Bronchial epithelial cell (primary cell): ENCODE results near the gene WDR18. TPM values are rescaled to one million over a fixed set of nuclear protein-coding genes. Genes with fewer than 3 reads are reported as not detected.
"Not testable (repeated sequence)": the region's sequence is repeated elsewhere in the genome, so short reads cannot be mapped to it uniquely, and the experiment has no call there.

Source experiments
- DNase-seq: peaks from one replicate; pipeline ENCODE4 v3.0.0-alpha.2; 2010; ENCODE audit warnings: low read depth
- FAIRE-seq: peaks from 2 replicates; lab custom pipeline; 2011; peaks lifted over from hg19 to GRCh38; lab: Jason Lieb, UNC
- H3K27me3 ChIP-seq: 2 replicates; pipeline ENCODE4 v1.5.1; 2011; ENCODE audit warnings: low read length; ENCODE audit not compliant: control insufficient read depth, insufficient read depth
- H3K36me3 ChIP-seq: 2 replicates; pipeline ENCODE4 v1.5.1; 2011; ENCODE audit warnings: low read length; ENCODE audit not compliant: control insufficient read depth, insufficient read depth
- H3K4me3 ChIP-seq: 2 replicates; pipeline ENCODE4 v1.5.1; 2011; ENCODE audit warnings: mild to moderate bottlenecking, low read depth, low read length, control low read depth
- total RNA-seq: library from RNA; depleted of rRNA; stranded (reverse); fragments of >200 nt; gene quantifications from 2 replicates; pipeline ENCODE4 v1.2.1, GENCODE V29; 2014
- TF ChIP-seq, protein P1 (sequence below): IDR thresholded peaks from 2 replicates; pipeline ENCODE4 v1.5.1; 2011; ENCODE audit warnings: mild to moderate bottlenecking, moderate library complexity, low read length, control low read depth, inconsistent platforms; ENCODE audit not compliant: insufficient read depth, severe bottlenecking

The WDR18 gene
- total RNA-seq, 1 donor from 2014 or later, result 36.3 TPM

DNA sequence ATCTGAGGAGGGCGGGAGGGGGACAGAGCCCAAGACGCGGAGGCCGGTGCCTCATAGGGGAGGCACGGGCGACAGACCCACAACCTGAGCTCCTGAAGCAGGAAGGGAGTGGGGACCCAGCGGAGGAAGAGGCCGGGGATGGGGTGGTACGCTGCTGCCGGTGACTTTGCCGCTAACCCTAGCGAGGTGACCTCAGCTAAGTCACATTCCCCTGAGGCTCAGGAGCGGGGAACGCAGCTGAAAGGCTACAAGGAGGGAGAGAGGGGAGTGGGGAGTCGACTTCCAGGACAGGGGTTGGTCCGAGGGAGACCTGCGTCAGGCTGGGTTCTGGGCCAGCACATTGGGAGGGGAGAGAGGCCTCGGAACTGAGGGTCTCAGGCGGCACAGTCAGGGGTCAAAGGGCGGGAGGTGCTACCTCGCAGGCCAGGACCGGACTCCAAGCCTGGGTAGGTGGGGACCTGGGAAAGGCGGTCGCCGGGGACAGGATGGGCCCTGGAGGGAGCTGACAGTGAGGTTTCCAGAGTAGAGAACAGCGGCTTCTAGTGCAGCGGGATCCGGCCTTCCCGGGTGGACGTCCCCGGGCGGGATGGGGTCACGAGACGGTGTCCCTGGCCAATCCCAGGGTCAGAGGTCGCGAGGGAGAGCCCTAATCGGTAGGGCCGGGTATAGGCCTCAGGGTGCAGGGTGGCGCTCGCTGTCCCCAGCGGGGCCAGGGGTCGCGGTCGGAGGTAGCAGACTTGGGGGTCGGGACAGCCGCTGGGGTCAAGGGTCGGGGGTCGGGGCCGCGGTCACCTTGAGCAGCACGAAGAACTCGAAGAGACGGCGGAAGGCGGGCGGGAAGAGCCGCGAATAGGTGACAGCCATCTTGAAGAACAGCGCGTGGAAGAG lies 36.1 kb downstream of the WDR18 start:
- Histone ChIP-seq H3K27me3 (no peaks in the 10 kb centered on the region), H3K4me3 (peak overlapping the region; percentile 74), H3K36me3 (peaks cover 11% of the 10 kb centered on the region)
- DNase-seq, result no peak
- TF ChIP-seq, protein P1, sequence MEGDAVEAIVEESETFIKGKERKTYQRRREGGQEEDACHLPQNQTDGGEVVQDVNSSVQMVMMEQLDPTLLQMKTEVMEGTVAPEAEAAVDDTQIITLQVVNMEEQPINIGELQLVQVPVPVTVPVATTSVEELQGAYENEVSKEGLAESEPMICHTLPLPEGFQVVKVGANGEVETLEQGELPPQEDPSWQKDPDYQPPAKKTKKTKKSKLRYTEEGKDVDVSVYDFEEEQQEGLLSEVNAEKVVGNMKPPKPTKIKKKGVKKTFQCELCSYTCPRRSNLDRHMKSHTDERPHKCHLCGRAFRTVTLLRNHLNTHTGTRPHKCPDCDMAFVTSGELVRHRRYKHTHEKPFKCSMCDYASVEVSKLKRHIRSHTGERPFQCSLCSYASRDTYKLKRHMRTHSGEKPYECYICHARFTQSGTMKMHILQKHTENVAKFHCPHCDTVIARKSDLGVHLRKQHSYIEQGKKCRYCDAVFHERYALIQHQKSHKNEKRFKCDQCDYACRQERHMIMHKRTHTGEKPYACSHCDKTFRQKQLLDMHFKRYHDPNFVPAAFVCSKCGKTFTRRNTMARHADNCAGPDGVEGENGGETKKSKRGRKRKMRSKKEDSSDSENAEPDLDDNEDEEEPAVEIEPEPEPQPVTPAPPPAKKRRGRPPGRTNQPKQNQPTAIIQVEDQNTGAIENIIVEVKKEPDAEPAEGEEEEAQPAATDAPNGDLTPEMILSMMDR, result no peak
- no peak for FAIRE-seq

- H3K4me3 ChIP-seq, result peak within 1 kb of the TSS; percentile 74
- TF ChIP-seq, protein P1, result no peak
- FAIRE-seq (no peak), DNase-seq (peak; percentile 84)
- H3K27me3 ChIP-seq, result no peaks in the 10 kb centered on the region
- peaks cover 5% of the 10 kb centered on the region for H3K36me3 ChIP-seq
Measured at GRCh38 chr19:1020868-1021425, 36.8 kb downstream of the WDR18 start, which contains the start of gene TMEM259. Gene TMEM259 (minus strand): TSS chr19:1021123. CDS start chr19:1020996, 127 bp downstream.

DNA sequence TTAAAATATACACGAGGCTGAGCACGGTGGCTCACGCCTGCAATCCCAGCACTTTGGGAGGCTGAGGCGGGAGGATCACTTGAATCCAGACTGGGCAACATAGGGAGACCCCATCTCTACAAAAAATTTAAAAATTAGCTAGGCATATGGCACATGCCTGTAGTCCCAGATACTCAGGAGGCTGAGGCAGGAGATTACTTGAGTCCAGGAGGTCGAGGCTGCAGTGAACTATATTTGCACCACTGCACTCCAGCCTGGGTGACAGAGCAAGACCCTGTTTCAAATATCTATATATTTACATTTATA lies 39.7 kb downstream of the WDR18 start:
- FAIRE-seq, H3K27me3 ChIP-seq, DNase-seq, H3K36me3 ChIP-seq, H3K4me3 ChIP-seq: not testable (repeated sequence)

- FAIRE-seq, DNase-seq, H3K27me3 ChIP-seq, H3K4me3 ChIP-seq, H3K36me3 ChIP-seq: not testable (repeated sequence)
Measured at GRCh38 chr19:1025080-1025479, 40.9 kb downstream of the WDR18 start.

DNA sequence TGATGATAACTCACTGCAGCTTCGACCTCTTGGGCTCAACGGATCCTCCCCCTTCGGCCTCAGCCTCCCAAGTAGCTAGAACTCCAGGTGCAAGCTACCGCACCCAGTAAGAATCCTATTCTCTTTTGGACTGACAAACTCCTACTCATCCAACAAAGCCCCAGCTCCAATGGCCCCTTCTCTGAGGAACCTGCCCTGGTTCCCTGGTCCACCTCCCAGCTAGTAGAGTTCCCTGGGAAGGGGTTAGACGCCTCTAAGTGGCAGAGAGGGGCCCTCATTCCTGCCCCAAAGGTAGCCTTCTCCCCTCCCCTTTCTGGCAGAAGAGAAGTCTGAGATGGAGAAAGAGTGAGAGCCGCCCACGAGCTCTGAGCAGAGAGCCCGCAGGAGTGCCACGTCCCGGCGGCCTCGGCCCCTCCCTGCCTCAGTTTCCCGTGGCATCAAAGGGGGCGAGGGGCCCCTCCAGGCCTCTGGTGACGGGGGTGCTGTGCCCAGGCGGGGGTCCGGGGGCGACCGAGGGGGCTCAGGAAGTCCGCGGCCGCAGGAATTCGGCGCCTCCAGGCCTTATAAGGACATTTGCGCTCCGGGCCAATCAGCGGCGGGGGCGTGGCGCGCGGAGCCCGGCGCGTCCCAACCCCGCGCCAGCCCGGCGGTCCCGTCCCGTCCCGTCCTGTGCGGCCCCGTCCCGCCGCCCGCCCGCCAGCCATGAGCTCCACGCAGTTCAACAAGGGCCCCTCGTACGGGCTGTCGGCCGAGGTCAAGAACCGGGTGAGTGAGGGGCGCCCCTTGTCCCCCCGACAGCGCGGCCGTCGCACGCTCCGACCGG lies 42.0 kb downstream of the WDR18 start, which contains the start of gene CNN2:
CNN2 (plus strand) TSS at position 649 of the 823 bp plus-strand sequence; CDS start at position 703, 54 bp downstream.
- DNase-seq (peak; percentile 38), FAIRE-seq (no peak)
- Histone ChIP-seq H3K36me3 (peaks cover 7% of the 10 kb centered on the region), H3K27me3 (no peaks in the 10 kb centered on the region), H3K4me3 (peak within 1 kb of the TSS; percentile 96)
- TF ChIP-seq, protein P1, result no peak

- H3K4me3 ChIP-seq, result peak overlapping the region; percentile 96
- peak; percentile 13 for DNase-seq
- H3K36me3 ChIP-seq, result peaks cover 9% of the 10 kb centered on the region
- TF ChIP-seq, protein P1, result no peak
- no peaks in the 10 kb centered on the region for H3K27me3 ChIP-seq
- FAIRE-seq, result no peak
Measured at GRCh38 chr19:1026783-1027649, 42.9 kb downstream of the WDR18 start.
